GM12878 (cell line): ENCODE results near the gene SP4. TPM values are rescaled to one million over a fixed set of nuclear protein-coding genes. Genes with fewer than 3 reads are reported as not detected.

ENCODE experiments used
- ATAC-seq: fragments of 200-7000 bp; cut with Tn5 transposase; 3 replicates; pipeline ENCODE4 v1.9.1; 2020; ENCODE audit warnings: mild to moderate bottlenecking, moderate library complexity
- BruUV-seq: library from RNA; stranded (reverse); fragments of 400-500 nt; replicated peaks from 2 replicates; lab custom pipeline; 2021; lab: Mats Ljungman, UMichigan
- CTCF ChIA-PET: fragments of 300-600 bp; sonication (Branson Sonifier 250); formaldehyde crosslinking; extraction: SDS; loops from one replicate; lab custom pipeline; 2021; ENCODE audit warnings: inconsistent platforms; lab: Yijun Ruan, JAX
- POLR2A ChIA-PET: fragments of 350-600 bp; formaldehyde crosslinking; extraction: SDS; loops from one replicate; lab custom pipeline; 2021; ENCODE audit warnings: inconsistent platforms; lab: Charles Lee
- RAD21 ChIA-PET: fragments of 300-600 bp; sonication (Branson Sonifier 250); formaldehyde crosslinking; loops from one replicate; lab custom pipeline; 2023; ENCODE audit warnings: antibody characterized with exemption; ENCODE audit not compliant: unreplicated experiment; lab: Charles Lee
- SMC1A ChIA-PET: fragments of 300-600 bp; sonication (Branson Sonifier 250); formaldehyde crosslinking; loops from one replicate; lab custom pipeline; 2023; ENCODE audit not compliant: unreplicated experiment, uncharacterized antibody; lab: Charles Lee
- DNase-seq: peaks from one replicate; pipeline ENCODE4 v3.0.0-alpha.2; 2011; ENCODE audit warnings: low read depth, low spot score
- FAIRE-seq: peaks from 3 replicates; lab custom pipeline; 2011; peaks lifted over from hg19 to GRCh38; lab: Jason Lieb, UNC
- H2AFZ ChIP-seq: 2 replicates; pipeline ENCODE4 v1.6.0; 2011; ENCODE audit warnings: low read depth, low read length, control low read depth; ENCODE audit not compliant: control insufficient read depth
- H3K27ac ChIP-seq: 2 replicates; pipeline ENCODE4 v1.5.1; 2011; ENCODE audit warnings: control low read depth; ENCODE audit not compliant: control insufficient read depth, insufficient read depth
- H3K27me3 ChIP-seq, 2 experiments: replicated peaks in 1 of 2; 2 replicates each; pipeline versions ENCODE4 v1.6.0 to v1.6.1; 2011; ENCODE audit warnings: low read length in 1 of 2; ENCODE audit not compliant: control insufficient read depth in 2 of 2, insufficient read depth in 2 of 2
- H3K36me3 ChIP-seq, 2 experiments: 2 replicates each; pipeline ENCODE4 v1.5.1; 2011; ENCODE audit warnings: low read length in 1 of 2; ENCODE audit not compliant: control insufficient read depth in 2 of 2, insufficient read depth in 2 of 2
- H3K4me1 ChIP-seq: 2 replicates; pipeline ENCODE4 v1.6.1; 2011; ENCODE audit warnings: mild to moderate bottlenecking, low read length, moderate library complexity, mixed read lengths; ENCODE audit not compliant: control insufficient read depth, insufficient read depth
- H3K4me2 ChIP-seq: 2 replicates; pipeline ENCODE4 v1.6.0; 2011; ENCODE audit warnings: control low read depth; ENCODE audit not compliant: control insufficient read depth, insufficient read depth
- H3K4me3 ChIP-seq: fragments of 200-600 bp; sonication (generic); 2 replicates; pipeline ENCODE4 v1.5.1; 2016
- H3K79me2 ChIP-seq: 2 replicates; pipeline ENCODE4 v1.6.0; 2011; ENCODE audit warnings: low read length; ENCODE audit not compliant: control insufficient read depth, insufficient read depth
- H3K9ac ChIP-seq: 2 replicates; pipeline ENCODE4 v1.8.0; 2011; ENCODE audit warnings: low read length, control low read depth, mixed read lengths; ENCODE audit not compliant: control insufficient read depth, insufficient read depth
- H3K9me3 ChIP-seq: replicated peaks from 3 replicates; pipeline ENCODE4 v1.5.1; 2011; ENCODE audit warnings: mild to moderate bottlenecking, low read length; ENCODE audit not compliant: control insufficient read depth, insufficient read depth
- H4K20me1 ChIP-seq: 2 replicates; pipeline ENCODE4 v1.6.0; 2011; ENCODE audit not compliant: control insufficient read depth, insufficient read depth
- IKZF2 ChIP-seq, 2 experiments: fragments of 450-650 bp; IDR thresholded peaks; 2 replicates each; pipeline ENCODE4 v1.6.1; 2017; ENCODE audit warnings: mild to moderate bottlenecking in 2 of 2, moderate library complexity in 2 of 2
- MAX ChIP-seq: IDR thresholded peaks from 2 replicates; pipeline ENCODE4 v1.6.1; 2012; ENCODE audit warnings: low read depth, low read length, improper control_type of control experiment
- PRDM15 ChIP-seq: fragments of 450-650 bp; formaldehyde crosslinking; IDR thresholded peaks from 2 replicates; pipeline ENCODE4 v1.4.0; 2020; ENCODE audit warnings: mild to moderate bottlenecking, moderate library complexity
- TCF3 ChIP-seq: IDR thresholded peaks from 2 replicates; pipeline ENCODE4 v1.6.1; 2012; ENCODE audit warnings: low read depth, mild to moderate bottlenecking, low read length, borderline replicate concordance; ENCODE audit not compliant: insufficient read depth
- USF1 ChIP-seq: IDR thresholded peaks from 2 replicates; pipeline ENCODE4 v1.6.1; 2011; ENCODE audit warnings: borderline replicate concordance, low read depth, mild to moderate bottlenecking, moderate library complexity, mixed read lengths, low read length; ENCODE audit not compliant: insufficient read depth; ENCODE audit errors: extremely low read length
- ZBTB4 ChIP-seq: fragments of 450-650 bp; formaldehyde crosslinking; IDR thresholded peaks from 2 replicates; pipeline ENCODE4 v1.4.0; 2022; ENCODE audit warnings: mild to moderate bottlenecking, moderate library complexity
- WGBS: methylation state at CpG from one replicate; pipeline ENCODE4 v1.1.6; 2016; ENCODE audit warnings: low lambda C conversion rate; ENCODE audit not compliant: insufficient replicate concordance, insufficient coverage; ENCODE audit errors: missing lambda C conversion rate; 5-methylcytosine and 5-hydroxymethylcytosine counted together
- in situ Hi-C: fragments of 300-500 bp; cut with MboI; formaldehyde crosslinking; loops from 9 replicates; pipeline ENCODE4 v1.14.3; 2018; ENCODE audit warnings: mixed read lengths
- intact Hi-C: fragments of 100-400 bp; cut with micrococcal nuclease; formaldehyde crosslinking; loops from one replicate; pipeline ENCODE4 v1.14.2; 2022; ENCODE audit not compliant: unreplicated experiment
- polyA plus RNA-seq, 11 experiments: library from polyadenylated mRNA; depleted of rRNA in 4 of 11; unstranded in 6 of 11; stranded (reverse) in 5 of 11; fragments of >200 nt; fragmentation: Nextera tagmentation in 4 of 11; fragmentation: Illumina TruSeq in 1 of 11; extraction: Ambion mirVana in 4 of 11; extraction: Trizol in 1 of 11; gene quantifications; 1 replicate in 1 of 11; 2 replicates in 10 of 11; pipeline versions ENCODE4 v1.2.1 to v1.2.3, GENCODE V29; 2011 to 2016; ENCODE audit warnings: inconsistent platforms in 2 of 11, missing spikeins in 2 of 11, low read depth in 1 of 11
- total RNA-seq, 4 experiments: library from RNA; depleted of rRNA in 3 of 4; stranded (reverse); fragments of >200 nt in 3 of 4; fragmentation: Illumina TruSeq in 1 of 4; extraction: Trizol in 1 of 4; gene quantifications; 2 replicates each; pipeline versions ENCODE4 v1.2.1 to v1.2.3, GENCODE V29; 2013 to 2021

SP4 gene
- total and polyA plus RNA-seq, 10 of the 15 experiments (the other 5 are each of a cell fraction or from before 2014, with no cell fraction given) = 6.2 to 32.4 (median 16.1) TPM

- no peak overlapping the region for H3K4me2 ChIP-seq
- H2AFZ ChIP-seq = no peak overlapping the region
- intact Hi-C loops (no loop called here), in situ Hi-C loops (no loop called here)
- DNase-seq (no peak), ATAC-seq (no peak), FAIRE-seq (no peak)
- H3K4me3 ChIP-seq = no peak overlapping the region
- no peak overlapping the region for H3K9ac ChIP-seq
- ChIA-PET RAD21 (interaction anchor here (1.4 kb wide), 1 partner anchor 31 kb away, joined by 3 read pairs; no protein-coding TSS in a partner anchor), CTCF (no interaction called here), SMC1A (no interaction called here), POLR2A (no interaction called here)
- H3K9me3 ChIP-seq = no peaks in the 10 kb centered on the region; the same call in 2 of the 3 replicates
- BruUV-seq = no TSS peak
- WGBS = 73% methylated on average over 4 of the region's 4 CpGs
- H4K20me1 ChIP-seq = no peaks in the 10 kb centered on the region
- H3K4me1 ChIP-seq = no peaks in the 10 kb centered on the region
- H3K27me3 ChIP-seq = no peaks in the 10 kb centered on the region
- TF ChIP-seq IKZF2 (IDR thresholded peaks at IDR 0.05) = no peak
- no peak for TF ChIP-seq TCF3
- TF ChIP-seq ZBTB4 (CRISPR knock-in tag) = no peak
- H3K36me3 ChIP-seq = peaks cover 4% of the 10 kb centered on the region in 2 experiments; a peak in 3 of 4 replicates
- H3K27ac ChIP-seq = no peak overlapping the region
- no peaks in the 10 kb centered on the region for H3K79me2 ChIP-seq
These were observed 35.6 kb downstream of the SP4 start for GRCh38 chr7:21463524-21463923.

- H3K4me2 ChIP-seq = no peak overlapping the region
- no peak overlapping the region for H3K27ac ChIP-seq
- no peak overlapping the region for H3K9ac ChIP-seq
- no TSS peak for BruUV-seq
- H3K79me2 ChIP-seq = no peaks in the 10 kb centered on the region
- H3K36me3 ChIP-seq = peaks cover 0 to 4% of the 10 kb centered on the region in 2 experiments; a peak in 1 of 4 replicates
- in situ Hi-C loops (no loop called here), intact Hi-C loops (no loop called here)
- no peak overlapping the region for H3K4me3 ChIP-seq
- H3K4me1 ChIP-seq = no peaks in the 10 kb centered on the region
- H2AFZ ChIP-seq = no peak overlapping the region
- ChIA-PET CTCF (no interaction called here), SMC1A (no interaction called here), RAD21 (interaction anchor here (0.9 kb wide), 1 partner anchor 17 kb away, joined by 3 read pairs; no protein-coding TSS in a partner anchor), POLR2A (interaction anchor here (0.6 kb wide), 1 partner anchor 77 kb away, joined by 3 read pairs; no protein-coding TSS in a partner anchor)
- H3K27me3 ChIP-seq = no peaks in the 10 kb centered on the region
- no peaks in the 10 kb centered on the region for H4K20me1 ChIP-seq
- ATAC-seq (no peak), FAIRE-seq (no peak), DNase-seq (no peak)
- no peaks in the 10 kb centered on the region; the same call in 2 of the 3 replicates for H3K9me3 ChIP-seq
- no peak for TF ChIP-seq PRDM15 (CRISPR knock-in tag)
- TF ChIP-seq USF1 = no peak
- TF ChIP-seq IKZF2 (IDR thresholded peaks at IDR 0.05) = no peak
- TF ChIP-seq MAX = no peak
These were observed 41.1 kb downstream of the SP4 start for GRCh38 chr7:21468969-21469368.
